Astrocyte (in vitro differentiated cells and primary cell): Measurements from ENCODE around the gene DHTKD1.

Experiments used
- CTCF ChIP-seq: IDR thresholded peaks from 2 replicates; pipeline ENCODE4 v1.5.1; 2011; ENCODE audit warnings: low read depth, mild to moderate bottlenecking, inconsistent platforms, low read length, moderate library complexity; ENCODE audit not compliant: insufficient read depth
- EZH2 ChIP-seq: IDR thresholded peaks from 2 replicates; pipeline ENCODE4 v1.6.1; 2012; ENCODE audit warnings: mild to moderate bottlenecking, low read length, inconsistent platforms; ENCODE audit not compliant: insufficient read depth

GRCh38 chr10:12045596-12045995 is 23.2 kb upstream of the DHTKD1 start:
- TF ChIP-seq CTCF (no peak), EZH2 (no peak)
